ENCODE data around the gene GZMB.
"Not testable (repeated sequence)": the region's sequence is repeated elsewhere in the genome, so short reads cannot be mapped to it uniquely, and the experiment has no call there.

Gene GZMB

GRCh38 chr14:24634158-24634557, at the start of gene GZMB:
GZMB (minus strand) TSS chr14:24634190; CDS start chr14:24634160, 30 bp downstream.
- FAIRE-seq: peak; percentile 27
- DNase-seq (ENCODE audit: low spot score): no peak

GRCh38 chr14:24681056-24681455, 47.1 kb upstream of the GZMB start:
- DNase-seq (ENCODE audit: low spot score) (no peak), FAIRE-seq (no peak)

GRCh38 chr14:24680516-24680915, 46.5 kb upstream of the GZMB start:
- DNase-seq (ENCODE audit: low spot score): no peak
- FAIRE-seq: no peak

GRCh38 chr14:24679248-24679961, 45.4 kb upstream of the GZMB start:
- FAIRE-seq: no peak
- no peak for DNase-seq (ENCODE audit: low spot score)

GRCh38 chr14:24678801-24679247, 44.8 kb upstream of the GZMB start:
- peak; percentile 87 for DNase-seq (ENCODE audit: low spot score)
- FAIRE-seq: no peak

- FAIRE-seq (no peak), DNase-seq (ENCODE audit: low spot score) (no peak)
These were observed 44.0 kb upstream of the GZMB start for GRCh38 chr14:24677956-24678355.

GRCh38 chr14:24674204-24674970, 40.4 kb upstream of the GZMB start:
- no peak for FAIRE-seq
- DNase-seq (ENCODE audit: low spot score): no peak

GRCh38 chr14:24673534-24674203, 39.7 kb upstream of the GZMB start:
- FAIRE-seq (no peak), DNase-seq (ENCODE audit: low spot score) (no peak)

- no peak for DNase-seq (ENCODE audit: low spot score)
- no peak for FAIRE-seq
These were observed 39.1 kb upstream of the GZMB start for GRCh38 chr14:24673059-24673458.

- FAIRE-seq (no peak), DNase-seq (ENCODE audit: low spot score) (no peak)
These were observed 36.6 kb upstream of the GZMB start for GRCh38 chr14:24670594-24670993.

GRCh38 chr14:24669651-24670050, 35.7 kb upstream of the GZMB start:
- FAIRE-seq: no peak
- DNase-seq (ENCODE audit: low spot score): no peak

GRCh38 chr14:24665440-24665991, 31.5 kb upstream of the GZMB start:
- no peak for FAIRE-seq
- DNase-seq (ENCODE audit: low spot score): no peak

- FAIRE-seq (no peak), DNase-seq (ENCODE audit: low spot score) (no peak)
These were observed 30.4 kb upstream of the GZMB start for GRCh38 chr14:24664366-24664765.

GRCh38 chr14:24662753-24663152, 28.8 kb upstream of the GZMB start:
- FAIRE-seq: no peak
- DNase-seq (ENCODE audit: low spot score): no peak

- FAIRE-seq (no peak), DNase-seq (ENCODE audit: low spot score) (no peak)
These were observed 26.1 kb upstream of the GZMB start for GRCh38 chr14:24659916-24660570.

GRCh38 chr14:24648361-24648760, 14.4 kb upstream of the GZMB start:
- not testable (repeated sequence) for FAIRE-seq; DNase-seq (ENCODE audit: low spot score)

- FAIRE-seq: no peak
- DNase-seq (ENCODE audit: low spot score): no peak
These were observed 5.9 kb upstream of the GZMB start for GRCh38 chr14:24639905-24640304.

GRCh38 chr14:24639270-24639669, 5.3 kb upstream of the GZMB start:
- DNase-seq (ENCODE audit: low spot score) (no peak), FAIRE-seq (no peak)

GRCh38 chr14:24633353-24633752, 637 bp downstream of the GZMB start:
- DNase-seq (ENCODE audit: low spot score) (no peak), FAIRE-seq (no peak)

GRCh38 chr14:24632761-24633160, 1.2 kb downstream of the GZMB start:
- DNase-seq (ENCODE audit: low spot score) (no peak), FAIRE-seq (no peak)

- DNase-seq (ENCODE audit: low spot score): no peak
- no peak for FAIRE-seq
These were observed 1.7 kb downstream of the GZMB start for GRCh38 chr14:24632336-24632735.
